ENCODE results near the gene RIMS3.
"Not testable (repeated sequence)": the region's sequence is repeated elsewhere in the genome, so short reads cannot be mapped to it uniquely, and the experiment has no call there.

The RIMS3 gene

DNA sequence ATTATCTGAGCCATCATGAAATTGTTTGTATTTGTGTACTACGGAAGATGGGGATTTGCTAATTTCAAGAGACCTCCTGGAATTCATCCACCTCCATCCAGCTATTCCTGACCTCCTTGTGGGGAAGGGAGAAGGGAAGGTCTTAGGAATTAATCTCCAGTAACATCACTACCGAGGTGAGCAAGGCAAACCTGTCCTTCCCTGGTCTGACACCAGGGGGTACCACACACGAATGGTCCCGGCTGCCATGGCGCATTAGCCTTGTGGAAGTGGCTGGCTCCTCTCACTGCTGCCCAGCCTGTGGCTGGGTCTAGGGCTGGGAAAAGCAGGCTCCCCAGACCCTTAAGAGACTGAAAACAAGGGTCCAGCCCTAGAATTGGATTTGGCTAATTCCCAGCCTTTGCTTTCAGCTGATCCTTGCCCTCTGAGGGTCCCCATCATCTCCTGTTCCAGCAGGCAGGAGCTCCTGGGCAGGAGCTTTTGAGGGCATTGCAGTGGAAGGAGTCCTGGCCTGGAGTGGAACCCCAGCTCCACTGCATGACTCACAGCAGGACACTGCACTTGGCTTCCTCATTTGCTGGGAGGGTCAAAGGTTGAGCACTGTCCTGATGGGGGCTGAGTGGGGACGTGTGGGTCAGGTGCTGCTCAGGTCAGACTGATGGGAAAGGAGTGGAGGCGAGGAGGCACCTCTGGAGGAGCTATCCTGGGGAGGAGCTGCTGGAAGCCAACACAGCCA, 34.8 kb downstream of the RIMS3 start:
- peak; percentile 31 for DNase-seq (ENCODE audit: low read depth)

DNA sequence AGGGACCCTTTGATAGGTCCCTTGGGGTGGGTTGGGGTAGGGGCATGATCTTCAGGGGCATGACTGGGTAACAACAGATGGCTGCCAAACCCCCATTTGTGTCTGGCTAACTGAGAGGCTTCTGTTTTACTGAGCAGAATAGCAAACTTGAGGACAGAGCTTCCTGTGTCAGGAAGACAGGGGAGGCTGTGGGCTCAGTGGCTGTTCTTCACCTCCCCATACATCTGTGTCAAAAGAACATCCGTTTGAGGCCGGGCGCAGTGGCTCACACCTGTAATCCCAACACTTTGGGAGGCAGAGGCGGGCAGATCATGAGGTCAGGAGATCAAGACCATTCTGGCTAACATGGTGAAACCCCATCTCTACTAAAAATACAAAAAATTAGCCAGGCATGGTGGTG, 35.9 kb downstream of the RIMS3 start:
- not testable (repeated sequence) for DNase-seq (ENCODE audit: low read depth)

- no peak for DNase-seq (ENCODE audit: low read depth)
These were observed 36.6 kb downstream of the RIMS3 start for GRCh38 chr1:40628903-40629292.

- DNase-seq (ENCODE audit: low read depth) = no peak
These were observed 37.2 kb downstream of the RIMS3 start for GRCh38 chr1:40627987-40628902.

DNA sequence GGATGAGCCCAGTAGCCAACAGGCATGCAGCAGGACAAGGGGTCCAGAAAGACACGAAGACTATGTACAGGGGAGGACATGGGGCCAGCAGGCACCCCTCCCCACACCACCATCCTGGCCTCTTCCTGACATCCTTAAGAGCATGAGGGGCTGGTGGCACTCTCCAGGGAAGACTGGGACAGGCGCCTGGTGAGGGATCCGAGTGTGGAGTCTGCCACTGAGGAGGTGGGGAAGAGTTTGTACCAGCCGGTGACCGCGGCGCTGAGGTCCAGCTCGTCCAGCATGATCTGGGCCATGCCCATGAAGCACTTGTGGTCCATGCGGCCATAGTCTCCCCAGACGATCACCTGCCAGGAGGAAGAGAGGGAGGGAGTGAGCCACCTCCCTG, 39.1 kb downstream of the RIMS3 start:
- no peak for DNase-seq (ENCODE audit: low read depth)

- peak; percentile 28 for DNase-seq (ENCODE audit: low read depth)
These were observed 39.8 kb downstream of the RIMS3 start for GRCh38 chr1:40625476-40626382.

GRCh38 chr1:40625076-40625475, 40.4 kb downstream of the RIMS3 start:
- no peak for DNase-seq (ENCODE audit: low read depth)

- DNase-seq (ENCODE audit: low read depth) = no peak
These were observed 42.4 kb downstream of the RIMS3 start for GRCh38 chr1:40622936-40623629.

DNA sequence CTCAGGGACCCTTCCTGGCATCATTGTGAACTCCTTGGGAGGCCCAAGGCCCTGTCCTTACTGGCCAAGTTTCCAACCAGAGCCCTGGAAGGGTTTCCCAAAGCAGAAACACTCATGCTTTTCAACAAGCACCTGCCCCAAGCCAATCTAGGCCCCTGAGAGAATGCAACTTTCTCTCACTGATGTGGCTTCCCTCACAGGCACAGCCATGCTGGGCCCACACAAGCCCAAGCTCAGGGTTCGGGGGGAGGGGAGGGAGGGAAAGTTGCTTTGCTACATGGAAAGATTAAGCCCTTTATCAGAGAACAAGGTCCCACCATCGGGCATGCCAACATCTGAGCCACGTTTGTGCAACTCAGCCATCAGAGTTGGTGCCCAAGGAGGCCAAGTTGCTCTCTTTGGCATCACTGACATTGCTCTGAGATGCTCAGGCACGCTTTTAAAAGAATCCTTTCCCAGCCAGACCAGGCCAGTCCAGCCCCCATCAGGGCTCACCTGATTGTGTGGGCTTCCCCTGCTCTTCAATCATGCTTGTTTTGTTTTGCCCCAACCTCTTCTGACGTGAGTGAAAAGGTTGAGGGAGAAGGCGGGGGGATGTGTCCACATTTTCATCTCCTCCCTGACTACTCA, 43.5 kb downstream of the RIMS3 start:
- no peak for DNase-seq (ENCODE audit: low read depth)

DNA sequence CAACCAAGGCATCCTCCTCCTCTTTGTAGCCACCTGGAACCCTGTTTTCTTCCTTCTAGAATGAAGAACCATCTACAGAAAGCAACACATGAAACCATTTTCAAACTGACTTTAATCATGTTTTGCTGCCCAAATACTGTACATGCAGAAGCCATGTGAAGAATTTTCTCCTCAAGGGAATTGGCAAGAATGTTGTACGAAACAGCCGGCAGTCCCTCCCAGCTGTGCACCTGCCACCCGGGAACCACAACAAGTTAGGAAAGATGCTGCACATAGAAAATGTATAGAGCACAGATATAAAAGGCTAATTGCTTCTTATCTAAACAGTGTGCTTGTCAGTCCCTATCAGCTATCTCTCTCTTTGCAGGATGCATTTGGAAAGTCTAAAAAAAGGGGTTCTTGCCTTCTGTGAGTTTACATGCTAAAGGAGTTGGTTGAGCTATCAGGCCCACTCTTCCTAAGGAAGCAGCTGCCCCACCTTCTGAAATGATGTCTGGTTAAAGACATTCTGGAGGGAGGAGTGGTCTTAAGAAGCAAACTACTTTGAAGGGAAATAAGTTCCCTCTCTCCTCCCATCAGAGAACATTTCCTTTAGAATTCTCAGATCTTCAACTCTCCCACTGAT, 44.8 kb downstream of the RIMS3 start:
- DNase-seq (ENCODE audit: low read depth) = no peak

DNA sequence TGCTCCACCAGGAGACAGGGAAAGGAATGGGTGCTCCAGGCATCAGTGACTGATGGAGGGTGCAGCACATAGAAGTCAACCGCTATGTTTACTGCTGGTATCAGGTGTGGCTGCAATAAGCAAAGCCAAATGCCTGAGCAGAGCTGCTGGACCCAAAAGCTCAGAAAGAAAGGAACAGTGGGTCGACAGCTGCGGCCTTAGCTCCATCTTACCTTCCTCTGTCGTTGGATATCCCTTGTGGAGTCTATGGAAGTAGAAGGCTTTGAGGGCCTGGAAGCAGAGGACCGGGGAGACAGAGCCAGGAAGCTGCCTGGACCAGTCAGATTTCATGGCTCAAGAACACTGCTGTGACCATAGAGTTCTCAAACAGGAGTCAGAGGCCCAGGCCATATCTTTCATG, 45.3 kb downstream of the RIMS3 start:
- no peak for DNase-seq (ENCODE audit: low read depth)

GRCh38 chr1:40618108-40618507, 47.4 kb downstream of the RIMS3 start:
- no peak for DNase-seq (ENCODE audit: low read depth)

DNA sequence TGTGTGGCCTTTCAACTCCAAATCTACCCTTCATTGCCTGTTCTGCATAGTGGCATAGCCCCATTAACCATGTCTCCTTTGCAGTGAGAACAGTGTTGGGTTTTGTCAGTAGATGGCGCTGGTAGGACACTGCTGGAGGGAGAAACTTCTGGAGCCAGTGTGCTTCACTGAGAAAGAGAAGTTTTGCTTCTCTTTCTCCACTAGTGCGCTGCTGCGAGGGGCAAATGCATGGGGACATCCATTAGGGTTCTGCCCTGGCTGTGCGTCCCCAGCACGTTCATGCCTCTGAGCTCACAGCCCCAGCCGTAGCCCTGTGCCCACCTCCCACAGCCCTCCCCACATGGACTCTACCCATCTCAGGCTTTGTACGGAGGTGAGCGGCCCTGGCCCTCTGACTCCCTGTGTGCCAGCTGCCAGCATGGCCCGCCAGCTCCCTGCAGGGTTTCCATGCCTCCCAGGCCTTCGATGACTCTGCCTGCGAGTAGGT, 53.1 kb downstream of the RIMS3 start:
- DNase-seq (ENCODE audit: low read depth) = peak; percentile 52

DNA sequence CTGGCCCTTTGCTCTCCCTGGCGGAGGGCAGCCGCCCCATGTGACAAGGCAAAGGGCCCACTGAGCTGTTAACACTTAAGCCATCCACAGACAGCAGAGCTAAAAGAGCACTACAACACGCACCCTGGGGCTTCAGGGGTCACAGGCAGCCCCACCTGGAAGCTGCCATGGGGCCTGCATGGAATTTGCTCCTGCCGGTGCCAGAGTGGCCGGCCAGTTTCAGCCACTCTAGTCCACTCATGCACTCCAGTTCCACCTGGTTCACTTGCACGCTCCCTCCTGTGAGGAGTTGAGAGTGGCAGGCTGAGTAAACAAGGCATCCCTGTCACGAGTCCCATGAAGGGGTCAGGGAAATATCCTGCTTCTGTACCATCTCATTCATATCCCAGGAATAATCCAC, 55.3 kb downstream of the RIMS3 start:
- DNase-seq (ENCODE audit: low read depth) = no peak

- no peak for DNase-seq (ENCODE audit: low read depth)
These were observed 57.6 kb downstream of the RIMS3 start for GRCh38 chr1:40607921-40608320.

DNA sequence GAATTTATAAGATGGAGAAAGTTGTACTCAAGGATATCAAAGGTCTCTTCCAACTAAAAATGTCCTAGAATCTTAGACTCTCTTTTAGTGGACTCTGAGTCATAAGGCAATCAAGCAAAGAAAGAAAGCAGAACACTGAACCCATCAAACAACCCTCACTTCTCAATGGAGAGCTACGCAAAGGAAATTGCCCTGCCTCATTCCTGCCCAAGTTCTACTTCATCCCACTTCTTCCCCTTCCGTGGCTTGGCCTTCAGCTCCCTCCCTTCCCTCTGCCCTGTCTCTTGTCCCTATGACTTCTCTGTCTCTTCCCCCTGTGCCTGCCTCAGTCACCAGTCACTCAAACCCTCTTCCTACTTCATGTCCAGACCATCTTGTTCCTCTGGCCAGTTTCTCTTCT, 58.5 kb downstream of the RIMS3 start:
- no peak for DNase-seq (ENCODE audit: low read depth)

GRCh38 chr1:40606194-40606593, 59.3 kb downstream of the RIMS3 start:
- no peak for DNase-seq (ENCODE audit: low read depth)

DNA sequence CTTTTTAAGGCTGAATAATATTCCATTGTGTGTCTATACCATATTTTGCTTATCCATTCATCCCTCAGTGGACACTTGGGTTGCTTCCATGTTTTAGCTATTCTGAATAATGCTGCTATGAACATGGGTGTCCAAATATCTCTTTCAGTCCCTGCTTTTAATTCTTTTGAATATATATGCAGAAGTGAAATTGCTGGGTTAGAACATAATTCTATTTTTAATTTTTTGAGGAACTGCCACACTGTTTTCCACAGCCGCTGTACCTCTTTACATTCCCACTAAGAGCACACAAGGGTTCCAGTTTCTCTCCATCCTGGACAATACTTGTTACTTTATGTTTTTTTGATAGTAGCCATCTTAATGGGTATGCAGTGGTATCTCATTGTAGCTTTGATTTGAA, 65.6 kb downstream of the RIMS3 start:
- no peak for DNase-seq (ENCODE audit: low read depth)

- no peak for DNase-seq (ENCODE audit: low read depth)
These were observed 69.9 kb downstream of the RIMS3 start for GRCh38 chr1:40595623-40596022.

DNA sequence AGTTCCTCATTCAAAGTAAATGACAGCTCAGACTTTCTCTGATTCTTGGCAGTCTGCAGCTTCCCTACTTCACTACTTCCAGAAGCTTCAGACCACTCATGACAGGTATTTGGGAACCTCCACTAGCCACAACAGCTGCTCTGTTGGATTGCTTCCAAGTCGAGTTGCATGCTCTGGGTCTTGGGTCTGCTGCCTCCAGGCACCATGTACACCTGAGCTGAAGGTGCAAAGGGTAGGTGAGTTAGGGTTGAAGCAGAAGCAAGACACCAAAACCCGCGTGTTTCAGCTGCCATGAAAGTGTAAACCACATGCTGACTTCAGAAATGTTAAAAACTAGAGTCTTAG, 71.3 kb downstream of the RIMS3 start:
- no peak for DNase-seq (ENCODE audit: low read depth)
